HG03378 (cell line): ENCODE data around the gene ZFYVE27.
"Not testable (repeated sequence)": the region's sequence is repeated elsewhere in the genome, so short reads cannot be mapped to it uniquely, and the experiment has no call there.

Experiments
- ATAC-seq: cut with Tn5 transposase; IDR thresholded peaks from one replicate; pipeline ENCODE4 v1.9.1; 2021; ENCODE audit warnings: mild to moderate bottlenecking, moderate library complexity; ENCODE audit not compliant: unreplicated experiment

Gene ZFYVE27, protein sequence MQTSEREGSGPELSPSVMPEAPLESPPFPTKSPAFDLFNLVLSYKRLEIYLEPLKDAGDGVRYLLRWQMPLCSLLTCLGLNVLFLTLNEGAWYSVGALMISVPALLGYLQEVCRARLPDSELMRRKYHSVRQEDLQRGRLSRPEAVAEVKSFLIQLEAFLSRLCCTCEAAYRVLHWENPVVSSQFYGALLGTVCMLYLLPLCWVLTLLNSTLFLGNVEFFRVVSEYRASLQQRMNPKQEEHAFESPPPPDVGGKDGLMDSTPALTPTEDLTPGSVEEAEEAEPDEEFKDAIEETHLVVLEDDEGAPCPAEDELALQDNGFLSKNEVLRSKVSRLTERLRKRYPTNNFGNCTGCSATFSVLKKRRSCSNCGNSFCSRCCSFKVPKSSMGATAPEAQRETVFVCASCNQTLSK

DNA sequence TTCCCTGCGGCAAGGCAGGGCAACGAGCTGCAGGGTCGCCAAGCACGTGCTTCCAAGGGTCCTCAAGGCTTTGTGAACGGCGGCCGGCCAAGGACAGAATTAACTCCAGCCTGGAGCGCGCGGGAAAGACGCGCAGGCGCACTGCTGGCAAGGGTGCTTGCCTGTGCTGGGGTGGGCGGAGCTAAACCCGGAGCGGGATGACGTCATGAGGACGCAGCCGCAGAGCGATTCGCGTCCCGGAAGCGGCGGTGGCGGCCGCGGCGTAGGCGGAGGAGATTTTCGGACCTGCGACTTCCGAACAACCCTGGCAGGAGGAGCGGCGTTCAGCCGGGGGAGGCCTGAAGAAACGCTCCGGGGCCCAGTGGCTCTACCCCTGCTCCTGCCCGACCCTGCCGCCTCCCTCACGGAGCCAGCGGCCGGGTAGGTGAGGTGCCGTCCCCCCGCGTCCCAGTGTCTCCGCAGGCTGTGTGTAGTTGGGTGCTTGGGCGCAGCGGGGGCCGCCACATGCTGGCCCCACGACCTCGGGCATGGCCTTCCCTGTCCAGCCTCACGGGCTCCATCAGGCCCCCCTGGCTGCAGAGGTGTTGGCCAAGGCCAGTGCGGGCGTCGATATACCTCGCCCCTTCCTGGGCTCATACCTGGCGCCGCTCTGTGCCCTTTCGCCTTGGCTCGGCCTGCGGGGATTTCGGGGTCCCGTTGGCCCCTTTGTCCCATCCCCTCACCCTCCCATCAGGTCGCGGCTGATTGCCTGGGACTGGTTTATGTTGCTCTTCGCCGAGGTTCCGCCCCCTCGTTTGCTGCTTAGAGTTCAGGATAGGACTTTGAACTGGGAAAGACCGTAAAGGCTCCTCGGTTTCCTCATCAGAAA lies at the start of gene ZFYVE27:
Gene ZFYVE27 (plus strand): TSS at position 227 of the 868 bp plus-strand sequence. CDS start 1,350 bp downstream, outside the sequence.
- ATAC-seq: peak; percentile 79

DNA sequence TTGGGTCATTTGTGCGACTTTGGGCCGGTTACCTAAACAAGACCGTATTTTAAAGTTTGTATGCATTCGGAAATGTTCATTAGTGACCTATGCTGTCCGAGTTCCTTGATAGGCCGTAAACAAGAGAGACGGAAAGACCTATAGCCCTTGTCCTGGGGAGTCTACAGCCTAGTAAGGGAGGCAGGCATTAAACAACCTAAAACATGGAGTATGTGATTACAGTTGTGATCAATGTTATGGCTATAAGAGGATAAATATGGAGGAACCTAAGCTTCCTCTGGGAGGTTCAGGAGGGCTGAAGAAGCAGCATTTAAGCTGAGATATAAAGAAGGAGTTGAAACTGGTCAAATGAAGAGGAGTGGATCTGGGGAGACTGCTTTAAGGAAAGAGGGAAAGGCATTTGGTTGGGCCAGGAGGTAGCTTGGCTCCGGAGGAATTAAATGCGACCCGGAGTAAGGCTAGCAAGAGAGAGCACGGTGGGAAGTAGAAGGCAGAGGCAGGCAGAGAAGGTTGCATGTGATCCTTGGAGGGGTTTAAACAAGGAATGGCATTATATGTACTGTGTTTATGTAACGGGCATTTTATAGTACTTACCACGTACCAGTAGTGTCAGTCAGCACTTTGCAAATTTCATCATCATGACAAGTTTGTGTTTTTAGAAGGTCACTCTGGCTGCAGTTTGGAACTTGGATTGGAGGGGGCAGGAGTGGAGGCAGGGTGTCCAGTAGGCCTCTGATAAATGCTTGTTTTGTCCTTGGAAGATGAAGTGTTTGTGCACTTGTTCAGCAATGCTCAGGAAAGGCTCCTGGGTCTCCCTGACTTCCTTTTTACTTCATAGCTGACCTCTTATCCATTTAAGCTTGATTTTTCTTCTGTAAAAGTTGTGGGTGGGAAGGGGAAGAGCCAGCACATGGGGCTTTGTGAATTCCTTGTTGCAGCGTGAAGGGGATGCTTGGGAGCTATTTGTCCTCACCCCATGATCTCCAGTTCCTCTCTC lies 48.8 kb upstream of the ZFYVE27 start:
- ATAC-seq: no peak

DNA sequence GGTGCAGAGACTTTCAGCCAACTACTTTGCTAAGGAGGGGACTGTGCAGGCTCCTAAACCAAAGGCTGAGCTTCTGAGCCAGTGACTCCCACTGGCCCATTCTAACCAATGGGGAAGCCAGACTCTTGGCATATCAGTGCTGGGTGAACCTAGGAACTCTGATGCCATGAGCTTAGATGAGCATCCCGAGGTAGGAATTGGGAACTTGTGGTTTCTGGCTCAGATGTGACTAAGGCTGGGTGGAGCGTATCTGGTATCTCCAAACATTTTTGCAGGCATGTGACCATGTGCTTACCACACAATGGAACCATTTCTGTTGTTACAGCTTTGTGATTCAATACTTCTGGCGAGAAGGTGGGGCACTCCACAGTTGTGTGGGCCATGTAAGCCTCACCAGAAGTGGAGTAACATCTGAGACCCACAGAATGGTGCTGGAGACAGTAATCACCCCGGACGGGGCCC lies 47.3 kb upstream of the ZFYVE27 start:
- no peak for ATAC-seq

DNA sequence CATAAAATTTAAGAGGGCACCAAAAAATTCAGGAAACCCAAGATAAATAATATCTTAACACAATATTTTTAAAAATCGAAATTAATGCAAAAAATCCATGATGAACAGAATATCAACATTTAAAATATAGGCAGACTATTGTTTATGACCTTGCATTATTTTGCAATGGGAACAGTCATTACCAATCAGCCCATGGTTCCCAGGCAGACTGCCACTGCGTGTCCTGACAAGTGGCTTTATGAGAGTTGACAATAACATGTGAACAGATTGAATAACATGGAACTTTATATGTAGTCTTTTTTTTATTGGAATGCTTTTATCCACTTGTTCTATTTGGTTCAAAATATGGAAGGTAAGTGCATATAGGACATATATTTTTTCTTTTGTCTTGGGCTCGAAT lies 46.8 kb upstream of the ZFYVE27 start:
- ATAC-seq: no peak

DNA sequence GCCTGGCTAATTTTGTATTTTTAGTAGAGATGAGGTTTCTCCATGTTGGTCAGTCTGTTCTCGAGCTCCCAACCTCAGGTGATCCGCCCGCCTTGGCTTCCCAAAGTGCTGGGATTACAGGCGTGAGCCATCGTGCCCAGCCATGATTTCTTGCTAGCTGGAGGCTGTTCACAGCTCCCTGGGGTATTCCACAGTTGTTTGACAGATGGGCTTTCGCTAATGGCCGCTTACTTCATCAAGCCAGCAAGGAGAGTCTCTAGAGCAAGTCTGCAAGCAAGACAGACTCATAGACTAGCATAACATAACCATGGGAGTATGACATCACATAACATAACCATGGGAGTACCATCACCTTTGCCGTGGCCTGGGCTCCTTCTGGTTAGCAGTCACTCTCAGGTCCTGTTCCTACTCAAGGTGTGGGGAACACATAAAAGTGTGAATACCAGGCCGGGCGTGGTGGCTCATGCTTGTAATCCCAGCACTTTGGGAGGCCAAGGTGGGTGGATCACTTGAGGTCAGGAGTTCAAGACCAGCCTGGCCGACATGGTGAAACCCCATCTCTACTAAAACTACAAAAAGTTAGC lies 38.8 kb upstream of the ZFYVE27 start:
- not testable (repeated sequence) for ATAC-seq

DNA sequence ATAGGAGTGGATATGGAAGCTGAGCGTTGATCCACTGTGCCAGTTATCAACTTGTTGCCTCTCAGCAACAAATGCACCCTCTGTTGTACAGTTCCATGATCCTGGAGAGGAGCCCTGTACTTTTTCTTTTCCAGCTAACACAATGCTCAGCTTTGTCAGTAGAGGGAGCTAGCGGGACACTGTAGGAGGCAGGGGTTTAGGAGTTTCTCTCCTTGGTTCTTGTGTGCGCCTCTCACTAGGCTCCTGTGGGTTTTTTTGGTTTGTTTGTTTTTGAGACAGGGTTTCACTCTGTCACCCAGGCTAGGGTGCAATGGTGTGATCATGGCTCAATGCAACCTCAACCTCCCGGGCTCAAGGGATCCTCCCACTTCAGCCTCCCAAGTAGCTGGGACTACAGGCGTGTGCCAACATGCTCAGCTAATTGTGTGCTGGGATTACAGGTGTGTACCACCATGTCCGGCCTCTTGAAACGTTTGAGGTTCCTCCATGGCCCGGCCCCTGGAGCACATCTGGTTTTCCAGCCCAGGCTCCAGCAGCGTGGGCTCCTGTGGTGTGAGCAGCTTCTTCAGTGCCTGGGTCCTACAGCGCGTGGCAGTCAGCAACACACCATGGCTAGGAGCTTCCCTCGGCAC lies 35.4 kb upstream of the ZFYVE27 start:
- peak; percentile 61 for ATAC-seq

DNA sequence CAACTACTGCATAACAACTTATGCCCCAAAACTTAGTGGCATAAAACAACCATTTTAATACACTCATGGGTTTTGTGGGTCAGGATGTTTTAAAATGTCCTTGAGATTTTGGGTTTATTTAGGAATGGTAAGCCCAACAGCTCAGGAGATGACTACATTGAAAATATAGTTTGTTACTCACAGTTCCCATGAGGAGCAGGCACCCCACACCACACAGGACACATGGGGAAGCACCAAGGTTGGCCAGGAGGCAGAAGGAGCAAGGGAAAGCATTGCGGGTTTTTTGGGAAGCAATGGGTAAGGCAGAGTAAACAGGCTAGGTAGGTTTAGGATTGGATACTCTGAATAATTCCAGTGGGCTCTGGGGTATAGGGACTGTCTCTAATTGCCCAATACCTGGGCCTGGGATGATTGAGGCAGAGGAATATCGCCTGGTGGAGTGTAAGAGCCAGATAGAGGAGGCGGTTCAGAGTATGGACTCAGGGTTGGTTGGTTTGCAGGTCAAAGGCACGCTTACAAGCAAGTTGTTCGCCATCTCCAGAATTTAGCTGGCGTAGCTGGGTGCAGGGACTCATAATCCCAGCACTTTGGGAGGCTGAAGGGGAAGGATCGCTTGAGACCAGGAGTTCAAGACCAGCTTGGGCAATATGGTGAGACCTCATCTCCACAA lies 33.4 kb upstream of the ZFYVE27 start:
- ATAC-seq: no peak

DNA sequence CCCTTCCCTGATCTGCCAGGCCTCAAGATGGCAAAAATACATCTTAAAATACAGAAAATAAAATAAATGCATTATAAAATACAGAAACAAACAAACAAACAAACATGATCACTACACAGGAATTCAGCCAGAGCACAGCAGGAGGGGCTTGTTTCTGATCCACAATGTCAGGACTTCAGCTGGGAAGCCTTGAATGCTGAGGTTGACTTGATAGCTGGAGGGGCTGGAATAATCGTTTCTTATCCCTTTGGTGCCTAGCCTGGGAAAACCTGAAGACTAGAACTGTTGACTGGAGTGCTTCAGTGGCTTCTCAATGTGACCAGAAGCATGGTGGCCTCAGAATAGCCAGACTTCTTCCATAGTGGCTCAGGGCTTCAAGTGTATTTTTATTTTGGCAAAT lies 32.6 kb upstream of the ZFYVE27 start:
- ATAC-seq: no peak

DNA sequence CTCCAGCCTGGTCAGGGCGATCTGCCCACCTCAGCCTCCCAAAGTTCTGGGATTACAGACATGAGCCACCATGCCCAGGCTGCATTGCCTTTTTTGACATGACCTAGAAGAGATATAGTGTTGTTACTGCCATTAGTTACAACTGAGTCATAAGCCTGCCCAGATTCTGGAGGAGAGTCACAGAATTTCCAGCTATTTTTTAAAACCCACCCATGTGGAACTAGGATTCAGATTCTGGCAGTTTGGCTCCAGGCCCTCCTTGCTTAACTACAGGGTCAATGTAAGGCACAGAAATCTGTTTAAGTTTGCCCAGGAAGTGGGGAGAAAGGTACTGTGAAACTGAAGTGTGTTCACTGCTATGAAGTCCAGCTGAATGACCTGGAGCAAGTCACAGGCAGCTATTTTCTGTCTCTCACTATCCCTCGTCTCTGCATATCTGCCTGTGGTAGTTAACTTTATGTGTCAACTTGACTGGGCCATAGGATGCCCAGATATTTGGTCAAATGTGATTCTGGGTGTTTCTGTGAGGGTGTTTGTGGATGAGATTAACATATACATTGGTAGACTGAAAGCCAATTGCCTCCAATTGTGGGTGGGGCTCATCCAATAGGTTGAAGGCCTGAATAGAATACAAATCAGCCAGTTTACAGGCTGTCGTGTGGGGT lies 31.8 kb upstream of the ZFYVE27 start:
- no peak for ATAC-seq

DNA sequence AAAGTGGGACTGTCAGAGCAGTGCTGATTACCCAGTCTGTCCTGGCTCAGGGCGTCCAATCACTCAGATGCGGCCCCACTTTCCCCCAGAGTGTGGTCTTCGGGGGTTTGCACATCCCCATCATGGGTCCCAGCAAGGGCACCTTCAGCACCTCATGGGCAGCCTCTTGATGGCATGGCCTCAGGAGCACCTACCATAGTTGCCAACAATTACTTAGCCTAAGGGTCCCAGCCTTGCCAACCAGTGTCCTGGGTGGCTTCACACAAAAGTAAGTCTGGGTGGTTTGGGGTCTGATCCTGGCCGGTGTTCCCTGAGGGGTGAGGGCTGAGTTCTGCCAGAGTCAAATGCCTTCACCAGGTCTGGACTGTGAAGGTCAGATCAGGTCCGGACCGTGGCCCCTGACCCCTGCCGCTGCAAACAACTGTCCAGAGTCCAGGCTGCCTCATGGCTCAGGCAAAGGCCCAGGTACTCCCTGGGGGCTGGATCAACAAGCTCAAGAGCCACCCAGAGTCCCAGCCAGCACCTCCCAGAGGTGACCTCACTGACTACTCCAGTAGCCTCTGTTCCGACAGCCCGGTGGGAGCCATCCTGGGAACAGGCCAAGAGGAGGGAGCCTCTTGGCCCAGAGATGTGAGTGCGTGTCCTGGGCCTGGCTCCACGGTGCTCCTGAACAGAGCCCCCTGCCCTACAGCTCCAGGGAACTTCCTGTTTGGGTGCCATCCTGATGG lies 29.6 kb upstream of the ZFYVE27 start:
- ATAC-seq: no peak

DNA sequence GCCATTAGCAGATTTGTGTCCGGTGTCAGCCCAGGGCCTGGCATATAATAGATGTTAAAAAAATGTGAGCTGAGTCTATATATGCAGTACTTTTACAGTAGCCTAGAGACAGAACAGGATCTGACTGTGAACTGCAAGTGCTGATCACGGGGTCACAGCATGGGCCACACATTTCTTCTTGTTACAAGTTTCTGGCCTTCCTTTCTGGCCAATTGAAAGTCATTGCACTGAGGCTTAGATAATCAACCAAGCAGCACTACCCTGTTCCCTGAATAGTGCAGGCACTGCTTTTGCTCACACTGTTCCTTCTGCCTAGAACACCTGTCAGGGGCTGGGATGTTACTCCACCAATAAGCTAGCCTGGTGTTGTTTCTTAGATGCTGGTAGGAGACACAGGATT lies 28.8 kb upstream of the ZFYVE27 start:
- ATAC-seq: no peak

DNA sequence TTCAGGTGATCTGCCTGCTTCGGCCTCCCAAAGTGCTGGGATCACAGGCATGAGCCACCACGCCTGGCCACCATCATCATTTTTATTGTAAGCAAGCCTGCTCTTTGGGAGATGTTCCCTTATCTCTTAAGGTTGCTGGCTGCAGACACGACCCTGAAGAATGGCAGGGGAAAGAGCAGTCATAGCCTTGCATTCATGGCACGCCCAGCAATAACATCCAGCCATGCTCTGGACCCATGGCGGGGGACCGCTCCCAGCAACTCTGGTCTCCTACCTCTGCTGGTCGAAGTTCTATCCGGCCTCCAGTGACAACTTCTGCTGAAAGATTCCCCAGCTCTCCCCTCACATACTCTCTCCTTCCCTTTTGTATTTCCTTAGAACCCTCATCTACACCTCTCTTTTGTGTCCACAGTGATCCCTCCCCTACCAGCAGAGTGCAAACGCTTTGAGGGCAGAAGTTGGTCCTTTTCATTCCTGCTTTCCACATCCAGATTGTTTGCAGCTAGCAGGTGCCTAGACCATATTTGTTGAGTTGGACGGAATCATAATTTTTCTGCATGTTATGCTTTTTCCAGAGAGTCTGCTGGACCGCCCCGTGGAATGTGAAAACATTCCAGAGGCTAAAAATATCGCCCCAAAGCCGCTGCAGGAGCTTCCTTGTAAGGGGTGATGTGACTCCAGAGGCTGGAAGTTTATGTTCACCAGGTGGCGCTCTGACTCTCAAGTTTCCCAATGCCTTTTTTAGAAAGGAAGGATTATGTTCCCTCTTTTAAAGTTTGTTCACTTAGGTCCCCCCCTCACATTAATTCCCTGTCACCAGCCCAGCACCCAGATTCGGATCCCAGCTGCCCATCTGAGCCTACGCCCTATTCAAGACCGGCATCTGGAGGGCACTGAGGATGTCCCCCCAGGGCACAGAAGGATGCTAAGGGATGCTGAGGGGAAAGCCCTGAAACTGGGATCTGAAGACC lies 27.7 kb upstream of the ZFYVE27 start:
- no peak for ATAC-seq

DNA sequence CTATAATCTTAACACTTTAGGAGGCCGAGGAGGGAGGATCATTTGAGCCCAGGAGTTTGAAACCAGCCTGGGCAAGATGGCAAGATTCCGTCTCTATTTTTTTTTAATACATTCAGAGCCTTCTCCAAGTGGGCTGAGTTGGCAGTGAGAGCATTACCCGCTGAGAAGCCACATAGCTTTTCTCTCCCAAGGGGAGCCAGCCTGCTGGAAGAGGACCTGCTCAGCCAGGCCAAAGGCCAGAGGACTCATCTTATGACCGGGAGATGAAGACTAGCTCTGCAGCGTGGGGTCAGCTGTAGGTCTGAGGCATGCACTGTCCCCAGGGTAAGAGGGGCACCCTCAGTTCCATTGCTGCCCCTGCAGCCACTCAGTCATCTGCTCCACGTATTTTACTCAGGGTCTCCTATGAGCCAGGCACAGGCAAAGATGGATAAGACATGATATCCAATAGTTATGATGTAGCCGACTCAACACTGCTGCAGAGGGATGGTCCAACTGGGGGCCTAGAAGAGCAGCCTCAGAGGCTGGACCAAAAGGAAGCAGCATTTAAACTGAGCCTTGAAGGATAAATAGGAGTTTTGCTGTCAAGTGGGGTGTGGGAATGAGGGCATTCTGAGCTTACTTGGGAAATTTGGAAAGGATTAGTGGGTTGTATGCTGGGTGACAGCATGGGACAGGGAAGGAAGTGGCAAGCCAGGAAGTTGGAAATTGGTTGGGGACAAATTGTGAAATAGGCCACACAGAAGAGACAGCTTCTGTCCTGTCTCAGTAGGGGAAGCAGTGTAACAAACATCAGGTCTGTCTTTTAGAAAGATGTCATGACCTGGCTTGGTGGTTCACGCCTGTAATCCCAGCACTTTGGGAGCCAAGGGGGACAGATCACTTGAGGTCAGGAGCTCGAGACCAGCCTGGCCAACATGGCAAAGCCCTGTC lies 25.0 kb upstream of the ZFYVE27 start:
- no peak for ATAC-seq

DNA sequence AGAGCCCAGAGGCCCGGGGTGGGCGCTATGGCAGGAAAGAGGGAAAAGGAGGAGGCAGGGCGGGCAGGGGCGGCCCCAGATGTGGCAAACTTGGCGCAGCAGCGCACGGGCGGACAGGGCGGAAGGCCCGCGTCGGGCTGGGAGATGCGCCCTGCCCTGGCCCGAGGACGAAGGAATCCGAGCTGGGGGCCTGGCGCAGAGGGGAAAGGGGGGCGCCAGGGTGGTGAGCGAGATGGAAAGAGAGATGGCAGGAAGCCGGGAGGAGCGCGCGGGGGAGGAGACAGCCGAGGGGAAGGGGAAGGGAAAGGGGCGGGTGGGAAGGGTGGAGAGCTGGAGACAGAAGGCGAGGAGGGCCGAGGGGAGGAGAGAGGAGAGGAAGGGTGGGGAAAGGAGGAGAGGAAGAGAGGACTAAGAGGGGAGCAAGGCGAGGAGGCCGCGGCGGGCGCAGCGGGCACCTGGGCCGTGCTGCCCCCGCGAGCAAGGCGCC lies 23.5 kb upstream of the ZFYVE27 start, which contains the start of gene MARVELD1:
Gene MARVELD1 (plus strand): TSS at position 392 of the 487 bp plus-strand sequence. CDS start 147 bp downstream, outside the sequence.
- no peak for ATAC-seq

DNA sequence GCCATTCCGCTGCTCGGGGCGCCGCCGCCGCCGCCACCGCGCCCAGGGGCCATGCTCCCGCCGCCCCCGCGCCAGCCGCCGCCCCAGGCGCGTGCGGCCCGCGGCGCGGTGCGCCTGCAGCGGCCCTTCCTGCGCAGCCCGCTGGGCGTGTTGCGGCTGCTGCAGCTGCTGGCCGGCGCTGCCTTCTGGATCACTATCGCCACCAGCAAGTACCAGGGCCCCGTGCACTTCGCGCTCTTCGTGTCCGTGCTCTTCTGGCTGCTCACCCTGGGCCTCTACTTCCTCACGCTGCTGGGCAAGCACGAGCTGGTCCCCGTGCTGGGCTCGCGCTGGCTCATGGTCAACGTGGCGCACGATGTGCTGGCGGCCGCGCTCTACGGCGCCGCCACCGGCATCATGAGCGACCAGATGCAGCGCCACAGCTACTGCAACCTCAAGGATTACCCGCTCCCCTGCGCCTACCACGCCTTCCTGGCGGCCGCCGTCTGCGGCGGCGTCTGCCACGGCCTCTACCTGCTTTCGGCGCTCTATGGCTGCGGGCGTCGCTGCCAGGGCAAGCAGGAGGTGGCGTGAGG lies 23.0 kb upstream of the ZFYVE27 start:
- ATAC-seq: no peak
